Fibroblast of the aortic adventitia (primary cell): ENCODE data around the gene KDM4B. TPM values are rescaled to one million over a fixed set of nuclear protein-coding genes. Genes with fewer than 3 reads are reported as not detected.
"Not testable (repeated sequence)": the region's sequence is repeated elsewhere in the genome, so short reads cannot be mapped to it uniquely, and the experiment has no call there.

Source experiments
- DNase-seq: peaks from one replicate; pipeline ENCODE4 v3.0.0-alpha.2; 2010; ENCODE audit warnings: low read depth
- H3K4me3 ChIP-seq: 2 replicates; pipeline ENCODE4 v1.5.1; 2011; ENCODE audit warnings: low read depth, mild to moderate bottlenecking, control low read depth, low read length, moderate library complexity
- CTCF ChIP-seq: IDR thresholded peaks from 2 replicates; pipeline ENCODE4 v1.5.1; 2011; ENCODE audit warnings: mild to moderate bottlenecking, low read length, control low read depth, inconsistent platforms; ENCODE audit not compliant: insufficient read depth
- total RNA-seq: library from RNA; depleted of rRNA; stranded (reverse); fragments of >200 nt; gene quantifications from 2 replicates; pipeline ENCODE4 v1.2.3, GENCODE V29; 2012; ENCODE audit warnings: low replicate concordance

The KDM4B gene
- total RNA-seq, 1 donor: 13.5 TPM

GRCh38 chr19:4952945-4953344, 16.0 kb upstream of the KDM4B start:
- DNase-seq: no peak
- no peak for TF ChIP-seq CTCF
- no peak overlapping the region for H3K4me3 ChIP-seq

GRCh38 chr19:4954320-4955149, 14.4 kb upstream of the KDM4B start:
- H3K4me3 ChIP-seq, DNase-seq: not testable (repeated sequence)

DNA sequence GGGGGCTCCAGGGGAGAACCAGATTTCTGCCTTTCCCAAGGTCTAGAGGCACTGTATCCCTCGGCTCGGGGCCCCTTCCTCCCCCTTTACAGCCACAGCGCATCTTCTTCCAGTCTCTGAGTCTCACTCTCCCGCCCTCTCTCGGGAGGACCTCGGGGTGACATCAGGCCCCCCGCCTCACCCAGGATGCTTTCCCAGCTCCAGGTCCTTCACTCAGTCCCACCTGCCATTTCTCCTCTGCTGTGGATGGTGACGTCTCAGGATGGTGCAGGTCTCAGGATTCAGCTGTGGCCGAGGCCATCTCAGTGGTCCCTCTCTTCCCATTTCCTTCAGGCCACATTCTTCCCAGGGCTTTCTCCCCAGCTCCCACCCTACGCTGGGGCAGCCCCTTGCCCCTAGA, 13.6 kb upstream of the KDM4B start:
- no peak for TF ChIP-seq CTCF
- DNase-seq: no peak
- no peak overlapping the region for H3K4me3 ChIP-seq

- no peak for TF ChIP-seq CTCF
- DNase-seq: no peak
- H3K4me3 ChIP-seq: no peak overlapping the region
Measured at GRCh38 chr19:4957981-4958380, 10.9 kb upstream of the KDM4B start.

DNA sequence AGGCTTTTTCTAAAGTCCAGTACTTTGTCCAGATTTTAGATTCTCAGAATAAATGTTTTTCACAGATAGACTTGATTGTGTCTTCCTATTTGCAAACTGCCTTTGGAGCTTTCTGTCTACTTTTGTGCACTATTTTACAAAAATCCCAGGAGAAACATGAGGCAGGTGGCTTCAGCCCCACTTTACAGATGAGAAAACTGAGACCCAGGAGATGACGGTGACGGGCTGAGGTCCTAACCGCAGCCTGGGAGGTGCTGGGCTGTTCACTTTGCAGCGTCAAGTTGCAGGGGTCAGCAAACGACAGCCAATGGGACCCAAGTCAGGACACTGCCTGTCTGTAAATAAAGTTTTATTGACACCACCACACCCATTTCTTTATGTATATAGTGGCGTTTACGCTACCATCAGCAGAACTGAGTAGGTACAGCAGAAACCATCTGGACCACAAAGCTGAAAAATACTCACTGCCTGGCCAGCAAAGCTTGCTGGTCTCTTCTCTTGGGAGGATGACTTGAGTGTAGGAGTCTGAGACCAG, 6.8 kb upstream of the KDM4B start:
- no peak for DNase-seq
- no peak for TF ChIP-seq CTCF
- H3K4me3 ChIP-seq: no peak overlapping the region

GRCh38 chr19:4965061-4965460, 3.9 kb upstream of the KDM4B start:
- no peak for DNase-seq
- H3K4me3 ChIP-seq: no peak overlapping the region
- no peak for TF ChIP-seq CTCF

- no peak overlapping the region for H3K4me3 ChIP-seq
- DNase-seq: no peak
- no peak for TF ChIP-seq CTCF
Measured at GRCh38 chr19:4966591-4966990, 2.3 kb upstream of the KDM4B start.
